ENCODE results near the gene PCED1A.

GRCh38 chr20:2864626-2865025 is 24.2 kb upstream of the PCED1A start:
- no peak for TF ChIP-seq CTCF (IDR thresholded peaks at IDR 0.05; ENCODE audit: low read depth, low read length, poor library complexity, severe bottlenecking)
- no peak for TF ChIP-seq EZH2phosphoT487 (IDR thresholded peaks at IDR 0.05; ENCODE audit: borderline replicate concordance, low read length)

All from DOHH2 (cell line).